Stomach smooth muscle (tissue), 2 donors: Measurements from ENCODE around the gene AP3S2.
"Not testable (repeated sequence)": the region's sequence is repeated elsewhere in the genome, so short reads cannot be mapped to it uniquely, and the experiment has no call there.

ENCODE experiments used
- H3K27ac ChIP-seq: one replicate; pipeline ENCODE4 v1.7.0; 2013; ENCODE audit warnings: mild to moderate bottlenecking, low read length, inconsistent platforms
- H3K27me3 ChIP-seq, 2 donors: one replicate each; pipeline ENCODE4 v1.7.0; 2013; ENCODE audit warnings: low read length in 2 of 2; ENCODE audit not compliant: insufficient read depth in 2 of 2, control insufficient read depth in 1 of 2
- H3K36me3 ChIP-seq, 2 donors: one replicate each; pipeline ENCODE4 v1.7.0; 2013; ENCODE audit warnings: low read length in 2 of 2; ENCODE audit not compliant: control insufficient read depth in 2 of 2, insufficient read depth in 2 of 2
- H3K4me1 ChIP-seq: one replicate; pipeline ENCODE4 v1.7.0; 2013; ENCODE audit warnings: low read length; ENCODE audit not compliant: control insufficient read depth, insufficient read depth
- H3K4me3 ChIP-seq, 2 donors: one replicate each; pipeline ENCODE4 v1.7.0; 2013; ENCODE audit warnings: low read length in 2 of 2
- H3K9ac ChIP-seq, 2 donors: one replicate each; pipeline ENCODE4 v1.7.0; 2013; ENCODE audit warnings: low read length in 2 of 2, mild to moderate bottlenecking in 1 of 2
- H3K9me3 ChIP-seq, 2 donors: one replicate each; pipeline ENCODE4 v1.7.0; 2013; ENCODE audit warnings: low read length in 2 of 2; ENCODE audit not compliant: control insufficient read depth in 2 of 2
- donor health status: healthy.
- donor health status: Pancreatic carcinoma.

AP3S2 gene

DNA sequence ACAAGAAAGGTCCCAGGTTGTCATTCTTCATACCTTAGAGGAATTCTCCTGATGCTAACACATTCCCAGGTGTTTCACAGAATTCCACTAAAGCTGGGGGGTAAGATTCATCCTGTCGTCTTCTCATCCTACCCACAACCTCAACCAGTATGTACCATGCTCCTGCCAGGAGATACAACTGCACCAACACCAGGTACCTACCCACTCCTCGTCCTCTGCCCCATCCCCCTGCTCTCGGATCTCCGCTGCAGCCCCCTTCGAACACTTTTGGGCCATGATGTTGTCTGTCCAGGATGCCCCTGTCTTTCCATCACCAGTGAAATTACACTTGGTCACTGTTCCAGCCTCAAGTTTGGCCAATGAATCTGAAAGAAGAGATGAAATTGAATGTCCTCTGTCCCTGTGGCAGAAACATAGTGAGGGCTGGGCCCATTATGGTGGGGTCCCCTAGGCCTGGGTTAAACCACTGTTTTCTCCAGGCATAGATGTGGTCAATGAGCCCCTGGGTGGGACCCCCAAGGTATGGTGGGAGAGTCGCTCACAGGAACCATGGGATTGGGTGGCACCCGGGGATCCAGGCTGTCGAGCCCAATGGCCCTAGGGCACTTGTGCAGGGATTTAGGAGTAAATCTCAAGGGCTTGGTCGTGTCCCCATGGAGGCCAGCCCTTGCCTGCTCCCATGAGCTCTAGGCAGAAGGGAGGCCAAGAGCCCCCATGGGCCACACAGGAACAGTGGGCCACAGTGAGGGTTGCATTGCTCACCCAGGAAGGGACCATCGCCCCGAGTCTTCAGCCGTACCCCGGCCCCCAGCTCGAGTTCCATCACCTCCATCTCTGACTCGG, 9.4 kb upstream of the AP3S2 start:
- Histone ChIP-seq H3K4me1 (no peaks in the 10 kb centered on the region), H3K9me3 (no peaks in the 10 kb centered on the region), H3K36me3 (peaks cover 27 to 44% of the 10 kb centered on the region in 2 donors), H3K4me3 (no peak overlapping the region), H3K27ac (no peak overlapping the region), H3K9ac (no peak overlapping the region), H3K27me3 (no peaks in the 10 kb centered on the region)

DNA sequence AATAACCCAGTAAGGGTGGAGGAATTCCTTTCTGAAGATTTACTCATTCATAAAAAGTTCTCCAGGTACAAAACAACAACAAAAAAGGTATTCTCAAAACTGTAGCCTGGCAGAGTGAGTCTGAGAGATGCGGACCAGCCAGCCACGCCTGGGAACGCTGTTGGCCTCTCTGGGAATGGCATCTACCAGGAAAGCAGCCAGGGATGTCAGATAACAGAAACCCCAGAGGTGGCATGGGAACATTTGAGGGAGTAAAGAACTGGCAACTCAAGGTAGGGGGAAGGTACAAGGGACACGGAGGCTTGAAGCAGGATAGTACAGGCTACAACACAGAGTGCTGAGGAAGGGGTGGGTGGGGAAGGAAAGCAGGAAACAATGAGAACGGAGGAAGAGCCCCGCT, 7.1 kb upstream of the AP3S2 start:
- Histone ChIP-seq H3K27ac (no peak overlapping the region), H3K36me3 (peaks cover 24 to 36% of the 10 kb centered on the region in 2 donors), H3K9me3 (no peaks in the 10 kb centered on the region), H3K9ac (no peak overlapping the region), H3K4me3 (no peak overlapping the region), H3K4me1 (no peaks in the 10 kb centered on the region), H3K27me3 (no peaks in the 10 kb centered on the region)

DNA sequence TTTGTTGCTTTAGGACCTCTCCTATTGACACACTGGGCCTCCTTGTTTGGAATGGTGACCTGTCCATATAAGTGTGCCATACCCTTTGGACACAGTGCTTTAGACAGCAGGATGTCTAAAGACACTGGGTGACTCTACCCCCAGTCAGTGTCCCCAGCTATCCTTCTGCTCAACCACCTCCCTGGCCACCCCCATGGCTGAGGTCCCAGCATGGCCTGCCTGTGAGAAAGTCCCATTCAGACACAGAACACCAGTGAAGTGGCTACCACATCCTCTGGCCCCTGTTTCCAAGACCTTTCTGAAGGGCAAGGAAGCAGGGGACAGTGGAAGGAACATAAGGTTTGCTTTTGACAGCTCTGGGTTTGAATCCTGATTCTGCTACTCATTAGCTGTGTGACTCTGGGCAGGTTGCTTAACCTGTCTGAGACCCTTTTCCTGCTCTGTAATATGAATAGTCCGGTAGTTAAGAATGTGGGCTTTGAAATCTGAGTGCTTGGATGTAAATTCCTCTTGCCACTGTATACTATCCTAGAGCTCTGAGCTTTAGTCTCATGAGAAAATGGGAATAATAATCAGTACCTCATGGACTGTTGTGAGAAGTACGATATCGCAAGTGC, 6.3 kb upstream of the AP3S2 start:
- H3K36me3 ChIP-seq, result peaks cover 24 to 34% of the 10 kb centered on the region in 2 donors
- no peak overlapping the region for H3K9ac ChIP-seq
- H3K27me3 ChIP-seq, result no peaks in the 10 kb centered on the region
- no peaks in the 10 kb centered on the region for H3K4me1 ChIP-seq
- no peak overlapping the region for H3K4me3 ChIP-seq
- H3K9me3 ChIP-seq, result no peaks in the 10 kb centered on the region
- H3K27ac ChIP-seq, result no peak overlapping the region

DNA sequence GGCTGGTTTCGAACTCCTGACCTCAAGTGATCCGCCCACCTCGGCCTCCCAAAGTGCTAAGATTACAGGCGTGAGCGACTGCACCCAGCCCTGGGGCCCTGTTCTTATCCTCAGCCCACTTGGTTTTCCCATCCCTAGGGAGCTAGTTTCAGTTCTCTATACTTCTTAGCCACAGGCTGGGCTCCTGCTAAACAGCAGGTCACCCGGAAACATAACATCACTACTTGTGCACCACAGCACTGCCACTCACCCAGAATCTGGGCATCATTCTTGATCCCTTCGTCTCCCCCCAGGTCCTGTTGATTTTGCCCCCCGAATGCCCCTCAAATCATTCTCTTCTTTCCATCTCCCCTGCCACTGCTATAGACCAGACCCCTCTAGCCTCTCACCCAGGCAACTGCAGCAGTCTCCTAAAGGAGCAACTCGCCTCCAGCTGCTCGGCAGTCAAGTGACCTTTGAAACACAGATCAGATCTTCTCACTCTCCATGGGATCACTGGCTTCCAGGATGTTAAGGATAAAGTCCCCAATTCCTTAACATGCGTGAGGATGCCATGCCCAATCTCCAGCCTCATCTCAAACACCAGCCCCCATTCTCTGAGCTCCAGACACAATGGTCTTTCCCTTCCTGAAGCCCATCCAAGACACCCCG, 5.6 kb upstream of the AP3S2 start:
- Histone ChIP-seq H3K9ac (no peak overlapping the region), H3K4me1 (peaks cover under 1% of the 10 kb centered on the region), H3K9me3 (no peaks in the 10 kb centered on the region), H3K27me3 (no peaks in the 10 kb centered on the region), H3K4me3 (no peak overlapping the region), H3K27ac (no peak overlapping the region), H3K36me3 (peaks cover 22 to 30% of the 10 kb centered on the region in 2 donors)

DNA sequence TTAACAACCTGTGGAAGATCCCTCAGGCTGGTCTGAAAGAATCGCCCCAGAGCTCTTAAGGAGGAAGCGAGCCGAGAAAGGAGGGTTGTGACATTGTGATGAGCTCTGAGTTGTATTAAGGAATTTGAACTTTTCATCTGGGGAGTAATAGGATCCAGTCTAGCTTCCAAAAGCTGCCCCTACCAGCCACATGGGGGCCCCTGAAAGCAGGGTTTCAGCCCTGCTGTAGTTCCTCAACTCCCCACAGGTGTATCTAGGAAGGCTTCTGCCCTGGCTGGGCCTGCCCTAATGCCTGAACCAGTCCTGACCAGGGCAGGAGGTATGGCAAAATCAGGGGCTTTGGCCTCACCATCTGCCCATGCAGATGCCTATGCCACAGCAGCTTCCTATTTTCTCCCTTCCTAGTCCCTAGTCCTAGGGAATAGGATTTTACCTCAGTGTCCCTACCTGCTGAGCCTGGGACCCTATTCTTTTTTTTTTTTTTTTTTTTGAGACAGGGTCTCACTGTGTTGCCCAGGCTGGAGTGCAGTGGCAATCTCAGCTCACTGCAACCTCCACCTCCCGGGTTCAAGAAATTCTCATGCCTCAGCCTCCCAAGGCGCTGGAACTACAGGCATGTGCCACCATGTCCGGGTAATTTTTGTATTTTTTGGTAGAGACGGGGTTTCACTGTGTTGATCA, 5.0 kb upstream of the AP3S2 start:
- no peak overlapping the region for H3K27ac ChIP-seq
- H3K27me3 ChIP-seq, result no peaks in the 10 kb centered on the region
- no peak overlapping the region for H3K4me3 ChIP-seq

DNA sequence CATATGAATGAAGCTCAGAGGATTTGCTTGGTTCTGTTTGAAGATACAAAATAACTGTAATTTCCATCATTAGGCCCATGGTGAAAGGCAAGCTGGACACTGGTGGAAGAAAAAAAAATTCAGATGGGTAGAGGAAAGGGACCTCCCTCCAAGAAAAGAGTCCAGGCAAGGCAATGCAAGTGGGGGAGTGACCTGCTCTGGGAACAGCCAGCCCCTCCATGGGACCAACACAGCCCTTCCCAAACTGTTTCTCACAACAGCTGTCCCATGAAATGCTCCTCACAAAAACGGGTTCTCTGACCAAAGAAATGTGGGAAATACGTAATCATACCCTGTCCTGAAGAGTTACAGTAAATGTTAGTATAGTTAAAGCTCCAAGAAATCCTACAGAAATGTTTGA, 4.4 kb upstream of the AP3S2 start:
- no peak overlapping the region for H3K27ac ChIP-seq
- peaks cover 3% of the 10 kb centered on the region for H3K4me1 ChIP-seq
- H3K9me3 ChIP-seq, result no peaks in the 10 kb centered on the region
- H3K4me3 ChIP-seq, result no peak overlapping the region
- H3K9ac ChIP-seq, result no peak overlapping the region
- no peaks in the 10 kb centered on the region for H3K27me3 ChIP-seq
- peaks cover 9 to 19% of the 10 kb centered on the region in 2 donors for H3K36me3 ChIP-seq

More for the DNA sequence above, 5.0 kb upstream of the AP3S2 start:
- peaks cover 15 to 24% of the 10 kb centered on the region in 2 donors for H3K36me3 ChIP-seq
- peaks cover 3% of the 10 kb centered on the region for H3K4me1 ChIP-seq
- H3K9ac ChIP-seq, result no peak overlapping the region
- H3K9me3 ChIP-seq, result no peaks in the 10 kb centered on the region

DNA sequence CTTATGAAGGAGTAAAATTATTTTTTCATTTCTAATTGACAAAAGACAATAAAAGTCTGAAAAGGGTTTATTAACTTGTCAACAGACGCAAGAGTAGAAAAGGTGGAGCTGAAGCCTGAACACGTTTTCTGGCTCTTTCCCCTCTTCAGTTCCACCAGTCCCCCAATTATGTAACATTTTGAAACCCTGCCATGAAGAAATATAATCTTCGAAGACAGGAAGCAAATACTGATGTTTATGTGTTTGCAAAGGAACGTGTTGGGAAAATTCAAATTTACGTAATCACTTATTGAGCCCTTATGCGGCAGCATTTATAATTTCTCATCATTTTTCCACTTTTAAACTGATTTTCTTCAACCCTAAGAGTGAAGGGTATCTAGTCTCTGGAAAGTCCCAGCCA, 767 bp downstream of the AP3S2 start:
- Histone ChIP-seq H3K9me3 (no peaks in the 10 kb centered on the region), H3K4me3 (peak overlapping the region; percentile 94 to 97), H3K36me3 (peaks cover 9 to 11% of the 10 kb centered on the region in 2 donors), H3K9ac (peak overlapping the region; percentile 94 to 97), H3K4me1 (peaks cover 6% of the 10 kb centered on the region), H3K27ac (peak overlapping the region; percentile 86), H3K27me3 (no peaks in the 10 kb centered on the region)

DNA sequence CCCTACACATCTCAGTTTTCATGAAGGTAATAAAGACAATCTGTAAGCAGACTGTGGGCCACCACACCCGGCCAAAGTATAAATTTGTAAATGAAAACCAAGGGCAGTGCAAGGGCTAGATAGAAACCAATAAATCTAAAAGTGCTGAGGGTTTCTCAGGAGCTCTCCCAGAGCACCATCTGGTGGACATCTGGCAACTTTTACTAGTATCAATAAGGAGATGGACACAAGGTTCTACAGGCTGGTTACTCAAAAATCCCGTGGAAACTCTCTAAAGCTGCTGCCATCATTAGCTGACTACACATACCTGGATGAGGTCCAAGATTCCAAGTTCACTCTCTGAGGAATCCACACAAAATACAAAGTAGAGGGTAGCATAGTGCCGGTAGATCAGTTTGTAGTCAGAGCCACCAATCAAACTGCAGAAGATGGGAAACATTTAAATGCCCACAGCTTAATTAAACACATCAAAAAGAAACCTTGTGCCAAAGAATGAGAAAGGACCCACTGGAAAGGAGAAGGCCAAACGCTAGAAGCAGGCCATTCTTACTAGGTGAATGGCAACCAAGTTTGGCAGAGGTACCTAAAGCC, 5.5 kb downstream of the AP3S2 start:
- Histone ChIP-seq H3K36me3 (peaks cover 15 to 30% of the 10 kb centered on the region in 2 donors), H3K4me1 (peaks cover 4% of the 10 kb centered on the region), H3K9me3 (no peaks in the 10 kb centered on the region), H3K27me3 (no peaks in the 10 kb centered on the region), H3K9ac (no peak overlapping the region), H3K27ac (no peak overlapping the region), H3K4me3 (no peak overlapping the region)

DNA sequence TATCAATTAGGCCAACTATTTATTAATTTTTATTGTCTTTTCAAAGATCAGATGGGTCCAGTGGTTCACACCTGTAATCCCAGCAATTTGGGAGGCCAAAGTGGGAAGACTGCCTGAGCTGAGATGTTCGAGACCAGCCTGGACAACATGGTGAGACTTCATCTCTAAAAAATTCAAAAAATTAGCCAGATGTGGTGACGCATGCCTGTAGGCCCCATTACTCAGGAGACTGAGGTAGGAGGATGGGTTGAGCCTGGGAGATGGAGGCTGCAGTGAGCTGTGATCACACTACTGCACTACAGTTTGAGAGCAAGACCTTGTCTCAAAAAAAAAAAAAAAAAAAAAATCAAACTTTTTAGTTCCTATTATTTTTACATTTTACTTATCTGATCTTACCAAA, 8.2 kb downstream of the AP3S2 start:
- H3K4me3 ChIP-seq, result no peak overlapping the region
- no peaks in the 10 kb centered on the region for H3K9me3 ChIP-seq
- H3K9ac ChIP-seq, result no peak overlapping the region
- no peak overlapping the region for H3K27ac ChIP-seq
- H3K36me3 ChIP-seq, result peaks cover 17 to 35% of the 10 kb centered on the region in 2 donors
- no peaks in the 10 kb centered on the region for H3K4me1 ChIP-seq
- H3K27me3 ChIP-seq, result no peaks in the 10 kb centered on the region

DNA sequence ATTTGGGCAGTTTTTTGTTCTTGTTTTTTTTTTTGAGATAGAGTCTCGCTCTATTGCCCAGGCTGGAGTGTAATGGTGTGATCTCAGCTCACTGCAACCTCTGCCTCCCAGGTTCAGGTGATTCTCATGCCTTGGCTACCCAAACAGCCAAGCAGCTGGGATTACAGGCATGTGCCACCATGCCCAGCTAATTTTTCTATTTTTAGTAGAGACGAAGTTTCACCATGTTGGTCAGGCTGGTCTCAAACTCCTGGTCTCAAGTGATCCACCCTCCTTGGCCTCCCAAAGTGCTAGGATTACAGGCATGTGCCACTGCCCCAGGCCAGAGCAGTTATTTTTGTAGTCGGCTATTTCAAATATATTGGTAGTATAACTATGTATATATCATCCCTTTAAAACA, 8.6 kb downstream of the AP3S2 start:
- not testable (repeated sequence) for H3K27ac ChIP-seq, H3K4me1 ChIP-seq, H3K27me3 ChIP-seq, H3K9me3 ChIP-seq, H3K9ac ChIP-seq, H3K4me3 ChIP-seq
- H3K36me3 ChIP-seq, result peaks cover 17 to 35% of the 10 kb centered on the region in 2 donors
